Measurements from ENCODE around the gene SOCS3. TPM values are rescaled to one million over a fixed set of nuclear protein-coding genes. Genes with fewer than 3 reads are reported as not detected.

The SOCS3 gene
- total RNA-seq, 1 donor from 2014 or later = 36.0 TPM

- no peaks in the 10 kb centered on the region for H3K27me3 ChIP-seq (ENCODE audit: control insufficient read depth, insufficient read depth, low read length)
- no peak for DNase-seq (ENCODE audit: low read depth)
- TF ChIP-seq CTCF (IDR thresholded peaks at IDR 0.05; ENCODE audit: insufficient read depth, low read length, poor library complexity, severe bottlenecking) = no peak
These were observed 34.3 kb upstream of the SOCS3 start for GRCh38 chr17:78394209-78394608.

GRCh38 chr17:78393575-78393974 lies 33.7 kb upstream of the SOCS3 start:
- no peak for TF ChIP-seq CTCF (IDR thresholded peaks at IDR 0.05; ENCODE audit: insufficient read depth, low read length, poor library complexity, severe bottlenecking)
- no peak overlapping the region for H3K4me3 ChIP-seq (ENCODE audit: low read depth, low read length)
- H3K36me3 ChIP-seq (ENCODE audit: control insufficient read depth, insufficient read depth, low read length) = peaks cover 3% of the 10 kb centered on the region
- DNase-seq (ENCODE audit: low read depth) = no peak
- no peaks in the 10 kb centered on the region for H3K27me3 ChIP-seq (ENCODE audit: control insufficient read depth, insufficient read depth, low read length)

More at GRCh38 chr17:78394209-78394608, 34.3 kb upstream of the SOCS3 start:
- no peak overlapping the region for H3K4me3 ChIP-seq (ENCODE audit: low read depth, low read length)
- H3K36me3 ChIP-seq (ENCODE audit: control insufficient read depth, insufficient read depth, low read length) = peaks cover 6% of the 10 kb centered on the region

GRCh38 chr17:78392295-78392694 lies 32.4 kb upstream of the SOCS3 start:
- Histone ChIP-seq H3K4me3 (ENCODE audit: low read depth, low read length) (no peak overlapping the region), H3K36me3 (ENCODE audit: control insufficient read depth, insufficient read depth, low read length) (peaks cover 3% of the 10 kb centered on the region), H3K27me3 (ENCODE audit: control insufficient read depth, insufficient read depth, low read length) (no peaks in the 10 kb centered on the region)
- DNase-seq (ENCODE audit: low read depth) = no peak
- TF ChIP-seq CTCF (IDR thresholded peaks at IDR 0.05; ENCODE audit: insufficient read depth, low read length, poor library complexity, severe bottlenecking) = no peak

GRCh38 chr17:78391843-78392242 lies 32.0 kb upstream of the SOCS3 start:
- TF ChIP-seq CTCF (IDR thresholded peaks at IDR 0.05; ENCODE audit: insufficient read depth, low read length, poor library complexity, severe bottlenecking) = no peak
- peaks cover 2% of the 10 kb centered on the region for H3K36me3 ChIP-seq (ENCODE audit: control insufficient read depth, insufficient read depth, low read length)
- no peak overlapping the region for H3K4me3 ChIP-seq (ENCODE audit: low read depth, low read length)
- DNase-seq (ENCODE audit: low read depth) = no peak
- no peaks in the 10 kb centered on the region for H3K27me3 ChIP-seq (ENCODE audit: control insufficient read depth, insufficient read depth, low read length)

- H3K36me3 ChIP-seq (ENCODE audit: control insufficient read depth, insufficient read depth, low read length) = peaks cover 2% of the 10 kb centered on the region
These were observed 31.2 kb upstream of the SOCS3 start for GRCh38 chr17:78391051-78391431.

More at GRCh38 chr17:78391051-78391431, 31.2 kb upstream of the SOCS3 start:
- no peak for TF ChIP-seq CTCF (IDR thresholded peaks at IDR 0.05; ENCODE audit: insufficient read depth, low read length, poor library complexity, severe bottlenecking)
- no peak overlapping the region for H3K4me3 ChIP-seq (ENCODE audit: low read depth, low read length)
- no peaks in the 10 kb centered on the region for H3K27me3 ChIP-seq (ENCODE audit: control insufficient read depth, insufficient read depth, low read length)
- DNase-seq (ENCODE audit: low read depth) = no peak
